VCaP (cell line): Measurements from ENCODE around the gene PWWP2B.

ENCODE experiments used
- H3K27ac ChIP-seq: fragments of 450-650 bp; 2 replicates; pipeline ENCODE4 v1.5.1; 2017
- TF ChIP-seq, protein P1 (sequence below): fragments of 450-650 bp; conservative IDR thresholded peaks from 2 replicates; pipeline ENCODE4 v1.5.1; 2017; ENCODE audit warnings: mild to moderate bottlenecking, moderate library complexity

Gene PWWP2B

DNA sequence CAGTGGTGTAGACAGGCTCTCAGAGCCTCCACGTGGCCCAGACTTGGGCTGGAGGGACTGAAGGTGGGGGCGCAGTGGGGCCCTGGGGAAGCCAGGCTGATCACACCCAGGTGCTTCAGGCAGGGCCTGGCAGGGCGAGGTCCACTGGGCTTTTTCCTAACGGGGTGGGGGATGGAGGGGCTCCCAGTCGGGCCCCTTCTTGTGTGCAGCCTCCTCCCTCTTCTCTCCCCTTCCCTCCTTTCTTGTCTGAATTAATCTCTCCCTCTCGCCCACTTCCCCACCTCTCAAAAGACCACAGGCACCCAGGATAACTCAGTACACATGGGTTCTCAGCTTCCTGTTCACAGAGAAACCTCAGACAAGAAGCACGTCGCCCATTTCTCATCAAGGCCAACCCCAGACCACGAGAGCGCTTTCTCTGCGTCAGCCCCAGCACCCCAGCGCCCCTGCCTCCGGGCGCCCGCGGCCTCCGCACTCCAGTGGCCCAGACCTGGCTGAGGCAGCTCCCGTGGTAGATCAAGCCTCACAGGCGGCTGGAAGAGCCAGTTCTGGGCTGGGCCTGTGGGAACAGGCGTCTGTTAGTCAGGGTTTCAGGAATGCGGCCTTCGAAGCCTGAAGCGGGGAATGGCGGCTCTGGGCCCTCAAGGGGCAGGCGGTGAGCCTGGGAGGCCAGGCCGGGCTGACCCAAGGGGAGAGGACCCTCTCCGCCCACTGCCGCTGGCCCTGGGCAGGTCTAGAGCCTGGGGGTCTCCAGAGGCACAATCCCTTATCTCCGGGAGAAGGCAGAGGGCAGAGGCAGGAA, 50.6 kb downstream of the PWWP2B start:
- TF ChIP-seq, protein P1, sequence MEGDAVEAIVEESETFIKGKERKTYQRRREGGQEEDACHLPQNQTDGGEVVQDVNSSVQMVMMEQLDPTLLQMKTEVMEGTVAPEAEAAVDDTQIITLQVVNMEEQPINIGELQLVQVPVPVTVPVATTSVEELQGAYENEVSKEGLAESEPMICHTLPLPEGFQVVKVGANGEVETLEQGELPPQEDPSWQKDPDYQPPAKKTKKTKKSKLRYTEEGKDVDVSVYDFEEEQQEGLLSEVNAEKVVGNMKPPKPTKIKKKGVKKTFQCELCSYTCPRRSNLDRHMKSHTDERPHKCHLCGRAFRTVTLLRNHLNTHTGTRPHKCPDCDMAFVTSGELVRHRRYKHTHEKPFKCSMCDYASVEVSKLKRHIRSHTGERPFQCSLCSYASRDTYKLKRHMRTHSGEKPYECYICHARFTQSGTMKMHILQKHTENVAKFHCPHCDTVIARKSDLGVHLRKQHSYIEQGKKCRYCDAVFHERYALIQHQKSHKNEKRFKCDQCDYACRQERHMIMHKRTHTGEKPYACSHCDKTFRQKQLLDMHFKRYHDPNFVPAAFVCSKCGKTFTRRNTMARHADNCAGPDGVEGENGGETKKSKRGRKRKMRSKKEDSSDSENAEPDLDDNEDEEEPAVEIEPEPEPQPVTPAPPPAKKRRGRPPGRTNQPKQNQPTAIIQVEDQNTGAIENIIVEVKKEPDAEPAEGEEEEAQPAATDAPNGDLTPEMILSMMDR, result no peak
- H3K27ac ChIP-seq, result peak overlapping the region; percentile 26; the same call in 1 of the 2 replicates

DNA sequence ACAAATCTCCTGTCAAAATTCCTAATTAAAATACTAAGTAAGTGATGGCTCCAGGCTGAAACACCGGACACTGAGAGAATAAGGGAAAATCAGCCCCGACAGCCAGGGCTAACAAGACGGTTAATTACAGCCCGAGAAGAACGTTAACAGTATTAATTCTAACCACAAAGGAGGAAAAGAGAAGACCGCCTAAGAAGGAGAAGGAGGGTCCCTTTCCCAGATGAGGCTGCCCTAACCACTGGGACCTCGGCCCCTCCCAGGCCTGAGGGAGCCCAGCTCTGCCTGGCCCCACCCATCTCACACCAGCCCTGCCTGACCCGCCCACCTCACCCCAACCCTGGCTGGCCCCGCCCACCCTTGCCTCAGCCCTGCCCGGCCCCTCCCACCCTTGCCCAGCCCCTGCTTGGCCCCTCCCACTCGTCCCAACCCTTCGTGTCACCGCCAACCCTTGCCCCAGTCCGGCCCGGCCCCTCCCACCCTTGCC, 51.3 kb downstream of the PWWP2B start:
- 0 out of 2 replicates have a peak overlapping the region, but pooled peaks have one; percentile 26 for H3K27ac ChIP-seq
- TF ChIP-seq, protein P1, result no peak

DNA sequence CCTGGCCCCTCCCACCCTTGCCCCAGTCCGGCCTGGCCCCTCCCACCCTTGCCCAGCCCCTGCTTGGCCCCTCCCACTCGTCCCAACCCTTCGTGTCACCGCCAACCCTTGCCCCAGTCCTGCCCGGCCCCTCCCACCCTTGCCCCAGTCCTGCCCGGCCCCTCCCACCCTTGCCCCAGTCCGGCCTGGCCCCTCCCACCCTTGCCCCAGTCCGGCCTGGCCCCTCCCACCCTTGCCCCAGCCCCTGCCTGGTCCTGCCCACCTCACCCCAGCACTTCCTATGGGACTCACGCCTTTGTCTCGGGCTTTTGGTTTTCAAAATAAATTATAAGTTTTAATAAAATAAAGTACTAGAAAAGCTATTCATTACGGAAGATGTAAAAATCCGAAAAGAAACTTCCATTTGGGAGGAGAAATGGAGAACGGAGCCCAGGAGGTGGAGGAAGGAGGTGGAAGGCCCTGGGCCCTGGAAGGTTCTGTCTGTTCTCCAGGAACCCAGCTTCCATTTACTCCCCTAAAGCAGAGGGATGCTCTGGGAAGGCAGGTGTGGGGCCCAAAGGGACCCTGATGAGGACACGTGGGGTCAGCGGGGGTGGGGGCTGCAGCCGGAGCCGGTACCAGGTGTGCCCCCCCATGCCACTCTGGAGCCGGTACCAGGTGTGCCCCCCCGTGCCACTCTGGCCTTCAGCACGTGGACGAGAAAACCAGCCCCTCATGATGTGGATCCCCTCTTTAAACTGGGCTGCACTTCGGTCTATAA, 52.2 kb downstream of the PWWP2B start:
- TF ChIP-seq, protein P1, result no peak
- no peak overlapping the region for H3K27ac ChIP-seq

DNA sequence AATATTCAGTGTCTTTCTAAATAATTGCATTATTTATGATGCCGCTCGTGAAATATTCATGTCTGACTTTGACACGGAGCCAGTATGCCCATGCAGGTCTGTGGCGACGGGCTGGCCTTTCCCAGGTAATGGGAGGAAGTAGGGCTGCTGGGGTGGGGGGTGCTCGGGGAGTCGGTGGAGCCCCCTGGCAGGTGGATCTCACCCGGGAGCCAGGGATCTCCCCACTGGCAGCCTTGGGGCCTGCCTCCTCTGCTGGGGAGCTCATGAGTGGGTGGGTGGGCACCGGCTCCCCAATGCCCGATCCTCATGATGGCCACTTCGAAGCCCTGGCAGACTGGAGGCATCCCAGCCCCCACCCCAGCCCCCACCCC, 52.8 kb downstream of the PWWP2B start:
- no peak overlapping the region for H3K27ac ChIP-seq
- TF ChIP-seq, protein P1, result no peak

DNA sequence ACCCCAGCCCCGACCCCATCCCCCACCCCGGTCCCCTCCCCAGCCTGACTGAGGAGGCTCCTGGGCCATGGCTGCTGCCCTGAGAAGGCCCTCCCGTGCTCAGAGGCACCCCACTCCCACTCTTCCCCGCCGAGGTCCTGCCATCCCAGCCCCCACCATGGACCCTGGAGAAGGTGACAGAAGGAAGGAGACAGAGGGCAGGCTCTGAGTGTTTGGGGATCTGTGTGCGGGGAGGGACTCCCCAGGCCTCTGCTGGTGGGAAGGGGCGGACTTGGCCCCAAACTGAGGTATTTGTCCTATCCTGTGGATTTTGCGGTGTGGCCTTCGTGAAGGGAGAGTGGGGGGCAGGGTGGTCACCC, 53.4 kb downstream of the PWWP2B start:
- TF ChIP-seq, protein P1, result no peak
- H3K27ac ChIP-seq, result no peak overlapping the region

DNA sequence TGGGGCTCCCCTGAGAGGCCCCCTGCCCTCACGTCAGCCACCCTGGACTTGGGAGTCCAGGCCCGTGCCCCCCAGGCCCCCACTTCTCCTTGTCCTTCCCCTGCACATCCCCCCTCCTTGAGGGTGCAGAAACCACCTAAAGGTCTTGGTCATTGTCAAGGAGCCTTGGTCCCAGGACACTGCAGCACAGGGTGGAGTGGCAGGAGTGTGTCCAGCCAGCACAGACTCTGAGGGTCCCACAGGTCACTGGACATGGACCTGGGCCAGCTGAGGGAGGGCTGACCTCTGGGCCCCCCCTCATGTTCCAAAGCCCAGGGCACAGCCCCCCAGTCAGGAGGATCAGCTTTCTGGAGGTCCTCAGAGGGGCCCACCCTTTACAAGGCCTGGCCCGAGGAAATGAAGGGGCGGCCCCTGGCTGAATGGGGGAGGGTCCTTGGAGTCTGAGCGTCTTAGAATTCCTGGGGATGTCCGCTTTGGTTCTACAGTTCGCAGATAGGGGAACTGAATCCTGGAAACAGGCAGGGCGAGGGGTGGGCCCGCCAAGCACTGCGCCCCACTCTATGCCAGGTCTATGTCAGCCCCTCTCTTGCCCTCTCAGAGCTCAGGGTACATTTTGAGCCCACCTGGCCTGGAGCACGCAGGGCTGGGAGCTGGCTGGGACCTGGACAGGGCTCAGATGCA, 54.0 kb downstream of the PWWP2B start:
- H3K27ac ChIP-seq, result peak overlapping the region; percentile 70; the same call in 1 of the 2 replicates
- TF ChIP-seq, protein P1, result no peak
